PC-9 (cell line): ENCODE data around the gene FGF10. TPM values are rescaled to one million over a fixed set of nuclear protein-coding genes. Genes with fewer than 3 reads are reported as not detected.
A peak's percentile ranks its signal among the peaks of the same experiment; 100 is the strongest.

Experiments used
- BruUV-seq: library from RNA; stranded (reverse); fragments of 400-500 nt; replicated peaks from 2 replicates; lab custom pipeline; 2021; lab: Mats Ljungman, UMichigan
- CTCF ChIA-PET: fragments of 300-600 bp; sonication (Branson Sonifier 250); formaldehyde crosslinking; loops from one replicate; lab custom pipeline; 2022; ENCODE audit warnings: antibody characterized with exemption; lab: Charles Lee
- POLR2A ChIA-PET: fragments of 300-600 bp; sonication (Branson Sonifier 250); formaldehyde crosslinking; loops from one replicate; lab custom pipeline; 2022; ENCODE audit warnings: antibody characterized with exemption; ENCODE audit not compliant: unreplicated experiment; lab: Charles Lee
- DNase-seq, 2 experiments: peaks; one replicate each; pipeline versions ENCODE4 v3.0.0 to v3.0.0-alpha.2; 2015 to 2022; ENCODE audit warnings: mixed read lengths in 1 of 2
- H2AFZ ChIP-seq: fragments of 200-600 bp; sonication (generic); 2 replicates; pipeline ENCODE4 v1.8.1; 2017; ENCODE audit warnings: antibody characterized with exemption
- H3F3A ChIP-seq: fragments of 200-600 bp; sonication (generic); 2 replicates; pipeline ENCODE4 v1.8.1; 2017; ENCODE audit warnings: antibody characterized with exemption, mild to moderate bottlenecking, low read depth; ENCODE audit not compliant: insufficient read depth
- H3K27ac ChIP-seq: fragments of 200-600 bp; sonication (generic); 2 replicates; pipeline ENCODE4 v1.6.1; 2016; ENCODE audit warnings: mixed run types
- H3K27me3 ChIP-seq: fragments of 200-600 bp; sonication (generic); 2 replicates; pipeline ENCODE4 v1.6.1; 2016; ENCODE audit warnings: low read depth, mixed run types; ENCODE audit not compliant: insufficient read depth
- H3K36me3 ChIP-seq: fragments of 200-600 bp; sonication (generic); 2 replicates; pipeline ENCODE4 v1.6.1; 2016; ENCODE audit warnings: low read depth, mixed run types
- H3K4me1 ChIP-seq: fragments of 200-600 bp; sonication (generic); replicated peaks from 2 replicates; pipeline ENCODE4 v1.6.1; 2016; ENCODE audit warnings: mixed run types; ENCODE audit not compliant: insufficient read depth
- H3K4me2 ChIP-seq: fragments of 200-600 bp; sonication (generic); 2 replicates; pipeline ENCODE4 v1.6.1; 2017; ENCODE audit warnings: mixed run types
- H3K4me3 ChIP-seq: fragments of 200-600 bp; sonication (generic); 2 replicates; pipeline ENCODE4 v1.6.1; 2016; ENCODE audit warnings: mixed run types
- H3K79me2 ChIP-seq: fragments of 200-600 bp; sonication (generic); 2 replicates; pipeline ENCODE4 v1.6.1; 2017; ENCODE audit warnings: low read depth, mixed run types
- H3K9me2 ChIP-seq: fragments of 200-600 bp; sonication (generic); 2 replicates; pipeline ENCODE4 v1.8.1; 2017; ENCODE audit warnings: mild to moderate bottlenecking; ENCODE audit not compliant: insufficient read depth
- H3K9me3 ChIP-seq: fragments of 200-600 bp; sonication (generic); 2 replicates; pipeline ENCODE4 v1.8.1; 2016; ENCODE audit warnings: low read depth; ENCODE audit not compliant: insufficient read depth
- H4K20me1 ChIP-seq: fragments of 200-600 bp; sonication (generic); 2 replicates; pipeline ENCODE4 v1.8.1; 2017; ENCODE audit not compliant: insufficient read depth
- CTCF ChIP-seq: fragments of 200-600 bp; sonication (generic); conservative IDR thresholded peaks from 2 replicates; pipeline ENCODE4 v1.6.1; 2017; ENCODE audit warnings: mixed run types, antibody characterized with exemption, mild to moderate bottlenecking, moderate library complexity
- EZH2 ChIP-seq: fragments of 200-600 bp; sonication (generic); IDR thresholded peaks from 2 replicates; pipeline ENCODE4 v1.8.0; 2017; ENCODE audit warnings: antibody characterized with exemption, low read depth
- intact Hi-C: fragments of 100-400 bp; cut with micrococcal nuclease; formaldehyde crosslinking; loops from one replicate; pipeline ENCODE4 v1.10.0; 2022; ENCODE audit not compliant: unreplicated experiment
- total RNA-seq: library from RNA; stranded (reverse); gene quantifications from 2 replicates; pipeline ENCODE4 v1.2.3, GENCODE V29; 2021

FGF10 gene
- total RNA-seq, 1 experiment from 2014 or later: not detected

DNA sequence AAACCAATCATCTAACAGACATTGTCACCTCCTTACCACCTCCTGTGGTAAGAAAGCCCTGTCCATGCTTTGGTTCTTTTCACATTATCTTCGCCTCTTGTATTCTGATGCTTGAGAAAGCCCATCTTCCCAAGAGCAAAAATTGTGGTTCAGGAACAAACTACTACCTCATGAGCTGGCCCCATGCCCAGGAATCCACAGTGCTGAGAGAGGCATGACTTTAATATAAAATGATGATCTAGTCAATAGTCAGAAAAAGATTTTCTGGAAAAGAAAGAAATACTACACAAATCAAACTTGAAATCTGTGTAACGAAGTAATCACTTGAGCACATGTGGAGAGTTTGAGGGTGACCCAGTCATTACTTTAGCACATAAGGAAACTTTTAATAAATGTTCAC, 94.7 kb downstream of the FGF10 start:
- DNase-seq: no peak
- POLR2A ChIA-PET: no interaction called here
- CTCF ChIA-PET: no interaction called here
- TF ChIP-seq CTCF (no peak), EZH2 (no peak)
- no peak overlapping the region for H2AFZ ChIP-seq
- no peaks in the 10 kb centered on the region for H4K20me1 ChIP-seq
- no peaks in the 10 kb centered on the region for H3K36me3 ChIP-seq
- no TSS peak for BruUV-seq
- no peaks in the 10 kb centered on the region for H3F3A ChIP-seq
- no peaks in the 10 kb centered on the region for H3K79me2 ChIP-seq
- intact Hi-C loops: no loop called here
- H3K9me2 ChIP-seq: no peaks in the 10 kb centered on the region
- H3K27ac ChIP-seq: no peak overlapping the region
- no peak overlapping the region for H3K4me3 ChIP-seq
- H3K4me2 ChIP-seq: no peak overlapping the region
- H3K27me3 ChIP-seq: no peaks in the 10 kb centered on the region
- no peaks in the 10 kb centered on the region for H3K4me1 ChIP-seq
- H3K9me3 ChIP-seq: 0 out of 2 replicates have a peak, but pooled peaks cover 5% of the 10 kb centered on the region

- intact Hi-C loops: no loop called here
These were observed 96.5 kb downstream of the FGF10 start for GRCh38 chr5:44292736-44293135.

DNA sequence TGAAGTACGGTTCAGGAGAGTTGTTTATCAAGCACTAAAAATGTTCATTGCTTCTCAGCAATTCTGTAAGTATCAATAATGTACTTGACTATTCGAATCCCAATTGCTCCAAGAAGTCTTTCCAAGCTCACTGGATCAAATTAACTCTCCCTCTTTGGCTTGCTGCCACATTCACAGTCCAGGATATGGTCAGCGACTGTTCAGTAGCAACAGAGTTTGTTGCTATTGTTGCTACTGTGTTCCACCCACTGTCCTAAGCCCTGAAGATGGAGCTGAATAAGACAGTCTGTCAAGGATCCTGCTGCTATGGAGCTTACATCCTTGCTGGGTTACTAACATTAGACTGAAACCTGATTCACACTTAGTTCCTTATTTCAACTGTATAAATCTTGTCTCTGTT, 110.8 kb downstream of the FGF10 start:
- no peak for DNase-seq
- CTCF ChIA-PET: no interaction called here

More at GRCh38 chr5:44292736-44293135, 96.5 kb downstream of the FGF10 start:
- Histone ChIP-seq H3K9me2 (no peaks in the 10 kb centered on the region), H3K27ac (no peak overlapping the region), H3K79me2 (no peaks in the 10 kb centered on the region), H3K27me3 (no peaks in the 10 kb centered on the region), H4K20me1 (no peaks in the 10 kb centered on the region), H2AFZ (no peak overlapping the region), H3K4me3 (no peak overlapping the region), H3K4me1 (no peaks in the 10 kb centered on the region), H3K36me3 (no peaks in the 10 kb centered on the region), H3F3A (no peaks in the 10 kb centered on the region), H3K4me2 (no peak overlapping the region), H3K9me3 (0 out of 2 replicates have a peak, but pooled peaks cover 5% of the 10 kb centered on the region)
- TF ChIP-seq CTCF (no peak), EZH2 (no peak)
- ChIA-PET CTCF (interaction anchor here (0.6 kb wide), 1 partner anchor 185 kb away, joined by 3 read pairs; no protein-coding TSS in a partner anchor), POLR2A (no interaction called here)
- no TSS peak for BruUV-seq
- no peak for DNase-seq

More for the DNA sequence above, 110.8 kb downstream of the FGF10 start:
- intact Hi-C loops: no loop called here
- Histone ChIP-seq H3K4me1 (no peaks in the 10 kb centered on the region), H3K4me2 (no peak overlapping the region), H3K36me3 (no peaks in the 10 kb centered on the region), H3F3A (no peaks in the 10 kb centered on the region), H2AFZ (peak overlapping the region; percentile 25; the same call in 1 of the 2 replicates), H3K9me2 (no peaks in the 10 kb centered on the region), H3K79me2 (no peaks in the 10 kb centered on the region), H3K27ac (no peak overlapping the region), H3K27me3 (no peaks in the 10 kb centered on the region), H3K9me3 (no peaks in the 10 kb centered on the region), H3K4me3 (no peak overlapping the region), H4K20me1 (no peaks in the 10 kb centered on the region)
- TF ChIP-seq EZH2 (no peak), CTCF (no peak)
- POLR2A ChIA-PET: no interaction called here
- BruUV-seq: no TSS peak
